DOHH2 (cell line): ENCODE data around the gene ESYT2.

Experiments used
- H3F3A ChIP-seq: fragments of 200-600 bp; sonication (generic), shearing (Covaris generic); 2 replicates; pipeline ENCODE4 v1.6.0; 2016; ENCODE audit warnings: antibody characterized with exemption, mild to moderate bottlenecking; ENCODE audit not compliant: control insufficient read depth, insufficient read depth
- H3K27ac ChIP-seq: fragments of 200-600 bp; sonication (generic); 2 replicates; pipeline ENCODE4 v1.5.1; 2014; ENCODE audit warnings: low read depth, mild to moderate bottlenecking, low read length, moderate library complexity
- H3K27me3 ChIP-seq: fragments of 200-600 bp; sonication (generic); 2 replicates; pipeline ENCODE4 v1.6.1; 2014; ENCODE audit warnings: mild to moderate bottlenecking, low read length, mixed read lengths; ENCODE audit not compliant: control insufficient read depth
- H3K36me3 ChIP-seq: fragments of 200-600 bp; sonication (generic); 2 replicates; pipeline ENCODE4 v1.6.1; 2014; ENCODE audit warnings: mild to moderate bottlenecking, low read length, moderate library complexity, mixed read lengths; ENCODE audit not compliant: control insufficient read depth
- H3K4me1 ChIP-seq: fragments of 200-600 bp; sonication (generic); 2 replicates; pipeline ENCODE4 v1.6.1; 2014; ENCODE audit warnings: mild to moderate bottlenecking, low read length, mixed read lengths; ENCODE audit not compliant: control insufficient read depth
- H3K4me2 ChIP-seq: fragments of 200-600 bp; sonication (generic); 2 replicates; pipeline ENCODE4 v1.6.0; 2014; ENCODE audit warnings: mild to moderate bottlenecking, low read length, moderate library complexity
- H3K4me3 ChIP-seq: fragments of 200-600 bp; sonication (generic); 2 replicates; pipeline ENCODE4 v1.5.1; 2014; ENCODE audit warnings: mild to moderate bottlenecking, low read length, mixed read lengths
- H3K79me2 ChIP-seq: fragments of 200-600 bp; sonication (generic); 2 replicates; pipeline ENCODE4 v1.6.1; 2014; ENCODE audit warnings: mild to moderate bottlenecking, low read length, mixed read lengths; ENCODE audit not compliant: control insufficient read depth
- H3K9me2 ChIP-seq: fragments of 200-600 bp; sonication (generic); replicated peaks from 2 replicates; pipeline ENCODE4 v1.6.1; 2014; ENCODE audit warnings: mild to moderate bottlenecking, low read length, mixed read lengths; ENCODE audit not compliant: control insufficient read depth
- H3K9me3 ChIP-seq: fragments of 200-600 bp; sonication (generic); 2 replicates; pipeline ENCODE4 v1.6.1; 2014; ENCODE audit warnings: antibody characterized with exemption, low read length, mixed read lengths; ENCODE audit not compliant: control insufficient read depth, insufficient read depth
- H4K20me1 ChIP-seq: fragments of 200-600 bp; sonication (generic); 2 replicates; pipeline ENCODE4 v1.6.0; 2014; ENCODE audit warnings: low read depth, mild to moderate bottlenecking, antibody characterized with exemption, low read length, moderate library complexity; ENCODE audit not compliant: control insufficient read depth, insufficient read depth
- CTCF ChIP-seq: fragments of 200-600 bp; sonication (generic); IDR thresholded peaks from one replicate; pipeline ENCODE4 v1.5.1; 2014; ENCODE audit warnings: antibody characterized with exemption, mild to moderate bottlenecking, low read depth, low read length; ENCODE audit not compliant: poor library complexity, severe bottlenecking
- EZH2phosphoT487 ChIP-seq: fragments of 200-600 bp; sonication (generic); IDR thresholded peaks from 2 replicates; pipeline ENCODE4 v1.6.1; 2017; ENCODE audit warnings: borderline replicate concordance, mild to moderate bottlenecking, antibody characterized with exemption, low read length, moderate library complexity, mixed read lengths

Gene ESYT2

GRCh38 chr7:158760936-158761335 is 68.4 kb downstream of the ESYT2 start:
- Histone ChIP-seq H3F3A (no peaks in the 10 kb centered on the region), H3K79me2 (no peaks in the 10 kb centered on the region), H3K4me3 (no peak overlapping the region), H3K27me3 (no peaks in the 10 kb centered on the region), H4K20me1 (no peaks in the 10 kb centered on the region), H3K9me3 (no peaks in the 10 kb centered on the region), H3K36me3 (peaks cover 35% of the 10 kb centered on the region), H3K4me2 (no peak overlapping the region), H3K27ac (no peak overlapping the region), H3K4me1 (no peaks in the 10 kb centered on the region), H3K9me2 (no peaks in the 10 kb centered on the region)
- TF ChIP-seq CTCF (peak; percentile 50), EZH2phosphoT487 (no peak)

- Histone ChIP-seq H3K4me1 (no peaks in the 10 kb centered on the region), H3K27ac (no peak overlapping the region), H3K9me2 (no peaks in the 10 kb centered on the region), H3K9me3 (no peaks in the 10 kb centered on the region), H3K79me2 (no peaks in the 10 kb centered on the region), H3K27me3 (no peaks in the 10 kb centered on the region), H3K36me3 (peaks cover 35% of the 10 kb centered on the region), H3K4me3 (no peak overlapping the region), H3K4me2 (no peak overlapping the region), H4K20me1 (no peaks in the 10 kb centered on the region), H3F3A (no peaks in the 10 kb centered on the region)
- TF ChIP-seq EZH2phosphoT487 (no peak), CTCF (no peak)
Measured at GRCh38 chr7:158760445-158760764, 68.9 kb downstream of the ESYT2 start.

GRCh38 chr7:158759749-158760444 is 69.4 kb downstream of the ESYT2 start:
- Histone ChIP-seq H3K27ac (no peak overlapping the region), H3K79me2 (no peaks in the 10 kb centered on the region), H3K9me2 (no peaks in the 10 kb centered on the region), H3F3A (no peaks in the 10 kb centered on the region), H3K36me3 (peaks cover 36% of the 10 kb centered on the region), H3K4me1 (no peaks in the 10 kb centered on the region), H4K20me1 (no peaks in the 10 kb centered on the region), H3K4me3 (no peak overlapping the region), H3K4me2 (no peak overlapping the region), H3K27me3 (no peaks in the 10 kb centered on the region), H3K9me3 (no peaks in the 10 kb centered on the region)
- TF ChIP-seq CTCF: no peak
- no peak for TF ChIP-seq EZH2phosphoT487
